HTR-8/SVneo (cell line): ENCODE results near the gene KCNAB1.

Source experiments
- DNase-seq: peaks from one replicate; pipeline ENCODE4 v3.0.0; 2011; ENCODE audit warnings: low spot score, mixed read lengths; ENCODE audit not compliant: insufficient read length
- FAIRE-seq: peaks from 2 replicates; lab custom pipeline; 2011; peaks lifted over from hg19 to GRCh38; lab: Jason Lieb, UNC

KCNAB1 gene

DNA sequence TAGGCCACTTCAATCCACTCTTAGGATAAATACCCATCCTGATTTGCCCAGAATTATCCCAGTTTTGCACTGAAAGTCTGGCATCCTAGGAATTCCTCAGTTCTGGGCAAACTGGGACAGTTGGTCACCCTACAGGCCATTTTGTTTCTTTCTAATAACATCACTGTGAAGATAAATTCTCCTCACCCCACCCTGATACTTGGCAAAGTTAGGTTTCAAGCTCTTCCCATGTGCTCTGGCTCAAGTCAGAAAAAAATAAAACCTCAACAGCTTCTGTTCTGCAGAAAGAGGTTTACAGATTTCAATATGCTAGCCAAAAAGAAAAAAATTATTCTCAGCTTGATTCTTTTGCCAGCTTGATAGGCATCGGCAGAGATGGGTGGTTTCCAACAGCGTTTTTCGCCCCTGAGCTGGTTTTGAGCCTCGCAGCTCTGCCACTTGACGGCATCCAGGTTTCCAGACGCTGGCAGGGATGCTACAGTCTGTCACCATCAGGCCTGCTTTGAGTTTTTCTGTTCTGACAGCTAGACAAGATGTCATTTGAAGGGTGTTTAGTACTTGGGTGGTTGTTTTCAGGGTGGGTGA is 263.2 kb downstream of the KCNAB1 start:
- DNase-seq: no peak
- FAIRE-seq: no peak

GRCh38 chr3:156388497-156389448 is 268.4 kb downstream of the KCNAB1 start:
- no peak for FAIRE-seq
- no peak for DNase-seq

DNA sequence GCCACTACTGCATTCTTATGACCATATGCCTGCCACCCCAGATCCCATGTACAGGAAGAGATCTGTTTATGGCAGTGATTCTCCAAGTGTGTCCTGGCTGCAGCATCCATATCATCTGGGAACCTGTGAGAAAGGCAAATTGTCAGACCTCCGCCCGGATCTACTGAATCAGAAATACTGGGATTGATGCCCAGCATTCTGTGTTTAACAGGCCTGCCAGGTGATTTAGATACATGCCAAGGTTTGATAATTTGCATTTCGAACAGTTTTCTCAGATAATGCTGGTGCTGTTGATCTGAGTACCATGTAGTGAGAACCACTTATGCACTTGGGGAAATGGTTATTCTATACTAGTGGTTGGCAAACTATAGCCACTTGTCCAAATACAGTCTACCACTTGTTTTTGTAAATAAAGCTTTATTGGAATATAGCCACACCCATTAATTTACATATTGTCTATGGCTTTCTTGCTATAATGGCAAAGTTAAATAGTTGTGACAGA is 269.1 kb downstream of the KCNAB1 start:
- DNase-seq: no peak
- FAIRE-seq: no peak

DNA sequence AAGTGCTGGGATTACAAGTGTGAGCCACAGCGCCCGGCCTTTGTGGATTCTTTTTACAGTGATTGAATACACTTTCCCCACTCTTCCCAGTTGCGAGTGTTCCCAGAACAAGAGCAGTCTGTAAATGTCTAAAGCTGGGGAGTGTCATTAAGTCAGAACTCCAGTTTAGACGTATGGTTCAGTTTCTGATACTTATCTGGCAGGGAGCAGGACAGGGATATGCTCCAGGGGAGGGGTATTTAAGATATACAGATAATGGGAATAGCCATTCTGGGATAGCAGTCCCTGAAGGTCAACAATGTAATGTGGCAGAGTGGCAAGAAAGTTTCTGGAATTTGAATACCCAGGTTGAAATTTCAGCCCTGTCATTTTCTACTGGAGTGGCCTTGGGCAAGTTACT is 270.5 kb downstream of the KCNAB1 start:
- no peak for FAIRE-seq

DNA sequence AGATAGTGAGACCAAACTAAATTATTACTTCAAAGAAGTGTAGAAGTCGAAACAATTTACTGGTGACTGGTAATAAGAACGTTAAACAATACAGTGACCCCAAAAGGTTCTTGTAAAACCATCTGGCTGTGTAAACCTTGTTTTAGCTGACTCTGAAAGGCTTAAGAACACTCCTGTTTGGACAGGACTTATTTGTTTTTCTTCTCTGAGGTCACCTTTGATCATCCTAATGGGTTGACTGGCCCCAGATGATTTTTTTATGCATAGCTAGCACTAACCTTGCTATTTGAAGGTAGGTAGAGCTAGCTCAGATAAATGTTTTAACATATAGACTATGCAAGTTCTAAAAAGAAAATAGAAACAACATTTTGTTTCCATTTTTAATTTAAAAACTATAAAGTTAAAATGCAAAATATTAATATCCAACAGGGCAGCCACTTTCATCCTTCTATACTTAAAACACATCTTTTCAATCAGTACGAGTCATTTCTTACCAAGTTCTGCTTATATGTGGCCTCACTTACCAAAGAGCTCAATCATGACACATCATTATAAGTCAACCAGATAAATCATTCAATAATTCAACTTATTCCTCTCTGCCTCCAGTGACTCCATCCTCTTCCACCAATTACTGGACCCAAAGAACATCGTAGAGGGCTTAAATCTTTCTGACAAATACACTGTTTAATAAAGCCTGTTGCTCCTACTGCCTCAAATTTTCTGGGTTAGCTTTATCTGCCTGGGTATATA is 275.8 kb downstream of the KCNAB1 start:
- DNase-seq: no peak
- no peak for FAIRE-seq

More for the DNA sequence above, 270.5 kb downstream of the KCNAB1 start:
- no peak for DNase-seq

- FAIRE-seq: no peak
- no peak for DNase-seq
These were observed 276.5 kb downstream of the KCNAB1 start for GRCh38 chr3:156396851-156397250.

- FAIRE-seq: no peak
These were observed 277.2 kb downstream of the KCNAB1 start for GRCh38 chr3:156397534-156397933.

DNA sequence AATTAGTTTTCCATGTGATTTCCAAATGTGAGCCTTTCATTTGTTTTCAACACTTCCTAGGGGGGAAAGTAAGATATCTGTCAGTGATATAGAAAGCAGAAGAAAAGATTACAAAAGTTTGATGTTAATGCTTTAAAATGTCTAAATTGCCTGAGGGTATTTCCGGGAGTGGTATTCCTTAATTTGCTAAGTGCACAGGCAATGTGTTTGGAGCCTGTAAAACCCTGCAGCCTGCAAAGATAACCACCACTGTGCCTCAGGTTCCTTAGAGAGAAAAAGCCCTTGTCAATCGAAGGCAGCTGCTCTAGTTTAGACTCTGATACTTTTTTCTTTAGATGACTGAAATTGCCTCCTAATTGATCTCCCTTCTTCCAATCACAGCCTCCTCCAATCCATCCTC is 279.7 kb downstream of the KCNAB1 start:
- DNase-seq (no peak), FAIRE-seq (no peak)

More at GRCh38 chr3:156397534-156397933, 277.2 kb downstream of the KCNAB1 start:
- DNase-seq: no peak

- no peak for DNase-seq
- FAIRE-seq: no peak
These were observed 280.4 kb downstream of the KCNAB1 start for GRCh38 chr3:156400735-156401134.

GRCh38 chr3:156404217-156404616 is 283.8 kb downstream of the KCNAB1 start:
- DNase-seq (no peak), FAIRE-seq (no peak)

- DNase-seq: no peak
- FAIRE-seq: no peak
These were observed 286.0 kb downstream of the KCNAB1 start for GRCh38 chr3:156406393-156406792.

- no peak for DNase-seq
- FAIRE-seq: no peak
These were observed 287.3 kb downstream of the KCNAB1 start for GRCh38 chr3:156407617-156408225.

DNA sequence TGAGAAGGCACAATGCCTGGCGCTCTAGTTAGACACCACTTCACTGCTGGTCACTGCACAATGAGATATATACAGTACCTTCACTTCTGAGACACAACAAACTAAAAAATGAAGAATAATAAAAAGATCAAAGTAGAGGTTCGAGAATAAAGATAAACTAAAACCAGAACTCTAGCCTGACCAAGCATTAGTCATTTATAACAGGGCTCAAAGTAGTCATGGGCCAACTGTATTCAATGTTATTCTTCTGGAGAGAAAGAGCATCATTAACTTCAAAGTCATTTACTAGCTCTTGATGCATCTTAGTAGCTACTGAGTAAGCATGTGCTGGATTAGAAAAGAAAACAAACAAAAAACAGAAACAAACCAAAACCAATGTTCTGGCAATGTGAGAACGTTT is 289.3 kb downstream of the KCNAB1 start:
- FAIRE-seq (no peak), DNase-seq (no peak)

DNA sequence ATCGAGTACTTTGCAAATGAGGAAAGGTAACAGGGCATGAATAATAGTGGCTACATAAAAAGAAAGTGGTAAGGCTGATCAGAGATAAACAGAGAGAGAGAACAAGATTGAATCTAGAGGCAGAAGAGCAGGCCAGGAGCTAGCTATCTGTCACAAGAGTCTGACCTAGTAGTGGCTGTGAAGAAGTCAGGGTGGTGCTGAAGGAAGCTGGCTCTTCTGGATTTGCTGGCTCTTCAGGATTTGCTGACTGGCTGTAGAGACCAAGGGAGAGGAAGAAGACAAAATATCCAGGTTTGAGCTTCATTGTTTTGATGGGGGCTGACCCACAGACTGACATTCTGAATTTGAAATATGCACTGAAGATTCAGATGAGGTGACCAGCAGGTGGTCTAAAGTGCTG is 292.2 kb downstream of the KCNAB1 start:
- no peak for DNase-seq
- FAIRE-seq: no peak

DNA sequence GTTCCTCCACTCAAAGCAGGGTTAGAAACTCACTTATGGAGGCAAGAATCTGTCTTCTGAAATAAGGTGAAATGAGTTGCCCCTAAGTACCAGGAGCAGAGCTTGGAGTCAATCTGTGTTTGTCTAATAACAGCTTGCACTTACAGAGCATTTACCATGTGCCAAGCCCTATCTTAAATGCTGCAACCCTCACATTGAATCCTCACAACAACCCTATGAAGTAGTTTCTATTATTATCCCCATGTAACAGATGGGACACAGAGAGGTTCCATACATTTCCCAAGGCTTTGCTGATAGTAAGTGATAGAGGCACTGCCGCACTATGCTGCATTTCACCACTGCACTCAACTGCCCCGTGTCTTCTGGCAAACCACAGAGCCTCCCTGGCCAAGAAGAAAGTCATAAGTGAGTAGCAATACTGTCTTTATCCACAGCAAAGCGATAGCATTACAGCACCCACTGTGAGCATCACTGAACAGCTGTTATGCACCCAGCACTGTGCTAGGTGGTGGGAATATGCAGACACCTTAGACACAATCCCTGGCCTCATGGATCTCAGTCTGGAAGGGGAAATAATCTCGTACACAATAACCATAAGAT is 293.0 kb downstream of the KCNAB1 start:
- no peak for DNase-seq
- no peak for FAIRE-seq

DNA sequence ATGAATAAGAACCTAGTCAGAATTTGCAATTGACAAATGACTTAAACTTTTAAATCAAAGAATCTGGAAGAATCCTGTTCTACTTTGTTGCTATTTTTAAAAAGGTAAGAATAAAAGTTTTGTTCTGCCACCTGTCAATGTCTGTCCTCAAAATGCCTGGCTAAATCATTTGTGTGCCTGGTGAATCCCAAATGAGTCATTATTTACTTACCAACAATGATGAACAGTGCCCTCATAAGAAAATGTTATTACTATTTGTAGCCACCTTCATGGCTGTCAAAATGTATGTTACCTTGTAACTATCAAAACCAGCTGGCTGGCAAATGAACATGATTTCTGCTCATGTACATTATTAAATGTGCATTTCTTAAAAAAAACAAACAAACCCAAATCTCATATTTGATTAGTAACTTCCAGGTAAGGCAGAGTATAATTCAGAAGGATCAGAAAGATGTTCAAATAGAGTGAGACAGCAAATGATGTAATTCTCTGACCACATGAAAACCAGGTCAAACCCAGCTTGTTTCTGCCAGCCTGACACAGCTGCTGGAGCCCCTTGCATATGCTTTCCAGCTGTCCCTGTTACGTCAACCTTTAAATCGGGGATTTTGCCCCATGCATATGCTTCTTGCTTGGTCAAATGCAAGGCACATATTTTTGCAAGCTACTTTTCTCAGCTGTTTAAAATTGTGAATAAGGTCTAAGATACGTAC is 296.6 kb downstream of the KCNAB1 start:
- DNase-seq (no peak), FAIRE-seq (no peak)

DNA sequence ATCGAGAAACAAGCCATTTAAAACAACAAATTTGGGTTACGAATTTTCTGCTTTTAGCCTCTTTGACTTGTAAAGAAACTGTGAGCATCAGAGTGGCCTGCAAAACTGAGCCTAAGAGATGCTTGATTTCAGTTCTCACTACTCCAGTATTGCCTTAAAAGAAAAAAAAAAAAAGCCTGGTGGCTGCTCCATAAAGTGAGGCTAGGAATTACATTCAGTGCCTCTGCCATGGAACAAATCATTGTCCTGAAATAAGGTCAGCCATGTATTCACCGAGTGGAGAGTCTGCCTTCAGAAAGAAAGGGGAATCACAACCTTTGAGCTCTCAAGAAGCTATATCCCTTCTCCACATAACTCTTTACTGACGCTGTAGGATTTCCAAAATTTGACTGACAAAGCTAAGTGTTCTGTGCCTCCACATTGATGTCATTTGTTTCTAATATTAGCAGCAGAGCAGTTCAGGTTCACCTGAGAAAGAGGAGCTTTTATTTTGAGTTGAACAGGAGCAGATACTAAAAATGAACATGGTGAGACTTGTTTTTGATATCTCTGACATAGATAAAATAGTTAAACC is 297.3 kb downstream of the KCNAB1 start:
- no peak for FAIRE-seq
- no peak for DNase-seq

DNA sequence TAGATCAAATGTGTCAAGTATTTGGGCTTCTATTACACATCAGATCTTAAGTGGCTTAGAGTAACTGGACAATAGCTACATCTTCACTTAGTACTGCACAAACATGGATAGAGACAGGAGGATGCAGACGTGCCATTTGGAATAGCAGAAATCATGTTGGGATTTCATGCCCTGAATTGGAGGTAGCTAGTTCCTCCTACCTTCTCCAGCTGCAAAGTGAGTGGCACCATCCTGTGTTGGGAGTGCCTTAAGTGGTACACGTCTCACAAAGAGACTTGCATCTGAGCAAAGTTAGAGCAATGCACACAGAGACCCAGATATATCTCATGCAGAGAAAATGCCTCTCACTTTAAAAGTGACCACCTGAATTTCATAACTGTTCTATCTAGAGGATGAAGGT is 298.1 kb downstream of the KCNAB1 start:
- DNase-seq (no peak), FAIRE-seq (no peak)

DNA sequence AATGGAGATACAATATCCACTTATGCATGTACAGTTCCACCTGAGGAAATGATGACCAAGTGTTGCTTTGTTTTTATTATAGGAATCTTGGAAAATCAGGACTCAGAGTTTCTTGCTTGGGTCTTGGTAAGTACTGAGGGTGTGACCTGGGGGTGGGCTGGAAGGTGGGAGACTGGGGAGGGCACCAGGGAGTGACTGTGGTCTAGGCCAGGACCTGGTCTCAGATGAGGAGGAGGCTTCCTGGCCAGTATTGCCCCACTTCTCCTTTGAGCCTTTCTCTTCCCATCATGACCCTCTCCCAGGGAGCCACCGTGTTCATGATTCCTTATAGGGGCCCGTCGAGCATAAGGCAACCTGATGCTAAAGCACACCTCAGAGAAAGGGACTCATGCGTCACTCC is 301.2 kb downstream of the KCNAB1 start:
- FAIRE-seq (no peak), DNase-seq (no peak)
